Parietal lobe (tissue), 2 donors: ENCODE measurements around the gene UBLCP1. TPM values are rescaled to one million over a fixed set of nuclear protein-coding genes. Genes with fewer than 3 reads are reported as not detected.

Experiments
- small RNA-seq: library from RNA; depleted of rRNA; stranded (forward); fragments of <200 nt; gene quantifications from one replicate; pipeline ENCODE3, GENCODE V24; 2014; ENCODE audit warnings: low replicate concordance
- total RNA-seq: library from RNA; depleted of rRNA; stranded (reverse); fragments of >200 nt; gene quantifications from one replicate; pipeline ENCODE4 v1.2.3, GENCODE V29; 2014

UBLCP1 gene
- total RNA-seq, result 17.8 TPM

DNA sequence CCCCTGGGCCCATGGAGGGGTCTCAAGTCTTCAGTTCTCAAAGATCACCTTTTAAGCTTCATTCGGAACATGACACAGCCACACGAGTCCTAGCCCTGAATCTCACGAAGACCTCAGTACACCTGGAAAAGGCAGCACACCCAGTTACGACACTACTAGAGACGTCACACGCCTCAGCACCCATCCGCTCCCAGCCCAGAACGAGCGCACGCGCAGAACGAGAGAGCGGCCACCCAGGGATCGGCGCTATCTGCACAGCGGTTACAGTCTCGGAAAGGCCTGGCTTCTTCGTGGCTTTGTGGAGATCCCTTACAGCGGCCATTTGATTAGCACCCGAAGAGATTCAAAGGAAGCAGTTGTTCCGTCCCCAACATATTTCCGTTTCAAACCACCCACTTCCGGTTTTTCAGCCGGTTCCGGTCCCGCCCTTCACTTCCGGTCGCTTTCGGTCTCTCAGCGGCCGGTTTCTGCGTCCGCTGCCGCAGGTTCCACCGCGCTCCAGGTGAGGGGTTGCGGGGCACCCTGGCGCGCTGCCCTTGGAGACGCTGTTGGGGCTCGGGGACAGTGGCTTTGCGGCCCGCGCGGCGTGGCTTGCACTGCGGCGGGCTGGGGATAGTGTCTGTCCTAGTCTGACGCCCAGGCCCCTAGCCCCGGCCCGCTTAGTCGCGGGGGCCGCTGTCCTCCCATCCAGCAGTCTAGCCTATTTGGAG, at the start of gene UBLCP1:
UBLCP1 (plus strand) TSS at position 432 of the 710 bp plus-strand sequence. CDS start 5,626 bp downstream, outside the sequence.

DNA sequence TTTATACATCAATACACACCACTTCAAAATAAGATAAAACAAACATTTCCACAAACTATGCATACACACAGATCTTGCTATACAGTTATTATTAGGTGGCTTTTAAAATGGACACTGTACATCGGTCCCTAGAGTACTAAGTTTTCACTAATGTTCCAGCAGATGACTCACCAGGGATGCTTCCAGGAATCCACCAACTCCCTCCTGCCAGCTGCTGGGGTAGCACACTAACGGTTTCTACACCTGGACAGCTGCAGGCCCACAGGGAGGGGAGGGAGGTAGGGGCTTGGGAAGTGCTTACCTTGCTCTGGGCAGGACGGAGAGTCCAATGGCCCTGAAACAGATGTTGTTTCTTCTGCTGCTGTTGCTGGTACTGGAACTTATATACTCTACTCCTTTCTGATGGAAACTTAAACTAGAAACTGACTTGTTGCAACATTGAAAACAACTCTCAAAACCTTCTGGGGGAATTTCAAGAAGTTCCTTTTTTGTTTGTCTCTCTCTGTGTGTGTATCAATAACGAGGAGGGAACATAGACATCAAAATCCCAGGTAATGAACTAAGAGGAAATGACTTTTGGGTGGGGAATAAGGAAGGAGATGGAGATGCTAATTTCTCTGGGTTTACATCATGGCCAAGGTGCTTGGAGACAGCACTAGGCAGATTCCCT, 67.2 kb downstream of the UBLCP1 start, which contains the start of gene IL12B:
IL12B (minus strand) TSS at position 357 of the 670 bp plus-strand sequence. CDS start 3,705 bp downstream, outside the sequence.

Small RNAs within 50 kb of the gene (small RNA-seq; reads per million reads assigned to genes)
- gene RF00263 (not detected), gene RNU4ATAC2P (not detected)

Other genes starting within 250 kb of the UBLCP1 start
- gene EBF1, start 163.4 kb upstream of the UBLCP1 start, total RNA-seq, result 2.5 TPM
- gene RNF145, start 53.7 kb upstream of the UBLCP1 start, total RNA-seq, result 119 TPM
- not detected for gene IL12B, start 67.2 kb downstream of the UBLCP1 start, total RNA-seq